GM21786 (cell line): ENCODE data around the gene TMEM60.

Experiments used
- ATAC-seq: cut with Tn5 transposase; IDR thresholded peaks from one replicate; pipeline ENCODE4 v1.9.1; 2021; ENCODE audit not compliant: unreplicated experiment

The TMEM60 gene

DNA sequence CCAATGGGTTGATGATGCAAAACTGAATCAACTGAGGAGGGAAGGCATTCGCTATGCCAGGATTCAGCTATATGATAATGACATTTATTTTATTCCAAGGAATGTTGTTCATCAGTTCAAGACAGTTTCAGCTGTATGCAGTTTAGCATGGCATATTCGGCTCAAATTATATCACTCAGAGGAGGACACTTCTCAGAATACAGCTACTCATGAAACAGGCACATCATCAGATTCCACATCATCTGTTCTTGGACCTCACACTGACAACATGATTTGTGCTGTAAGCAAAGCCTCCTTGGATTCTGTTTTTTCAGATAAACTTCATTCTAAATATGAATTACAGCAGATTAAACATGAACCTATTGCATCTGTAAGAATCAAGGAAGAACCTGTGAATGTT, 19.7 kb downstream of the TMEM60 start:
- no peak for ATAC-seq

DNA sequence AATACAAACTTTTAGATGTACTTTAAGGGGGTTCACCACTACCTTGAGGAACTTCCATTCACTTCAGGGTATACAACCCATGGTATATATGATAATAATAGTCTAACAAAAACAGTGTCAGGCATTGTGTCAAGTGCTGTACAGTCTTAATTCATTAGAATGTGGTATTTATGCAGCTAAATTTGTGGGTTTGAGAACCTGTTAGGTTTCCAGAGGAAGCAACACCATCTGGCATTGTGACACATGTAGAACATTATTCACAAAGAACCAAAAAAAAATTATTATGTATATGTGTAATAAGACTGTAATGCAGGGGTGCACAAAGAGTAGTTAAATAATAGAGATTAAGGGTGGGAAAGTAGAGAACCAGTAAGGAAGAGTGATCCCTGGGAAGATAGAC, 26.3 kb downstream of the TMEM60 start:
- ATAC-seq = no peak

DNA sequence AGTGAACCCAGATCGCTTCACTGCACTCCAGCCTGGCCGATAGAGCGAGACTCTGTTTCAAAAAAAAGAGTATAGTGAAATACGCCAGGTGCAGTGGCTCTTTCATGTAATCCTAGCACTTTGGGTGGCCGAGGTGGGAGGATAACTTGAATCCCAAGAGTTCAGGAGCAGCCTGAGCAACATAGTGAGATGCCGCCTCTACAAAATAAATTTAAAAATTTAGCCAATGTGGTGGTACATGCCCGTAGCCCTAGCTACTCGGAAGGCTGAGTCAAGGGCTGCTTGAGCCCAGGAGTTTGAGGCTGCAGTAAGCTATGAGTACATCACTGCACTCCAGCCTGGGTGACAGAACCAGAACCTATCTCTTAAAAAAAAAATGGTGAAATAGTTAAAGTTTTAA, 27.9 kb downstream of the TMEM60 start:
- ATAC-seq = no peak

DNA sequence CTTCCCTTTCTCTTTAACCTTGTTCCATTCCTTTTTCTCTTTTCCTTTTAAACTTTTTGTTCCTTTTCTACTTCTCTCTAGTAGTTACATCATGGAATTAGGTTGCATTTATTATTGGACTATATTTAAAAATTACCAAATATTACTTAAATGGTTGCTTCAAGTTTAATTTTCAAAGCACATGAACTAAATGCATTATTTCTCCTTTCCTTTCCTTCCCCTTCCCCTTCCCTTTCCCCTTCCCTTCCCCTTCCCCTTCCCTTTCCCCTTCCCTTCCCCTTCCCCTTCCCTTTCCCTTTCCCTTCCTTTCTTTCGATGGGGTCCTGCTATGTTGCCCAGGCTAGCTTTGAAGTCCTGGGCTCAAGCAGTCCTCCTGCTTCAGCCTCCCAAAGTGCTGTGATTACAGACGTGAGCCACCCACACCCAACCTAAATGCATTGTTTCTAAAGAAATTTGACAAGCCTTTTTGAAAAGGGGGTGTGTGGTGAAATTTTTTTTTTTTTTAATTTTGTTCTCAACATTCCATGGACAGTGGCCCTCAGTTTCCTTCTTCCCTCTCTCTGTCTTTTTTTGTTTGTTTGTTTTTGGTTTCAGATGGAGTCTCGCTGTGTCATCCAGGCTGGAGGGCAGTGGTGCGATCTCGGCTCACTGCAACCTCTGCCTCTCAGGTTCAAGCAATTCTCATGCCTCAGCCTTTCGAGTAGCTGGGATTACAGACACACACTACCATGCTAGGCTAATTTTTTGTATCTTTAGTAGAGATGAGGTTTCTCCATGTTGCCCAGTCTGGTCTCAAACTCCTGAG, 31.2 kb downstream of the TMEM60 start:
- ATAC-seq = no peak

DNA sequence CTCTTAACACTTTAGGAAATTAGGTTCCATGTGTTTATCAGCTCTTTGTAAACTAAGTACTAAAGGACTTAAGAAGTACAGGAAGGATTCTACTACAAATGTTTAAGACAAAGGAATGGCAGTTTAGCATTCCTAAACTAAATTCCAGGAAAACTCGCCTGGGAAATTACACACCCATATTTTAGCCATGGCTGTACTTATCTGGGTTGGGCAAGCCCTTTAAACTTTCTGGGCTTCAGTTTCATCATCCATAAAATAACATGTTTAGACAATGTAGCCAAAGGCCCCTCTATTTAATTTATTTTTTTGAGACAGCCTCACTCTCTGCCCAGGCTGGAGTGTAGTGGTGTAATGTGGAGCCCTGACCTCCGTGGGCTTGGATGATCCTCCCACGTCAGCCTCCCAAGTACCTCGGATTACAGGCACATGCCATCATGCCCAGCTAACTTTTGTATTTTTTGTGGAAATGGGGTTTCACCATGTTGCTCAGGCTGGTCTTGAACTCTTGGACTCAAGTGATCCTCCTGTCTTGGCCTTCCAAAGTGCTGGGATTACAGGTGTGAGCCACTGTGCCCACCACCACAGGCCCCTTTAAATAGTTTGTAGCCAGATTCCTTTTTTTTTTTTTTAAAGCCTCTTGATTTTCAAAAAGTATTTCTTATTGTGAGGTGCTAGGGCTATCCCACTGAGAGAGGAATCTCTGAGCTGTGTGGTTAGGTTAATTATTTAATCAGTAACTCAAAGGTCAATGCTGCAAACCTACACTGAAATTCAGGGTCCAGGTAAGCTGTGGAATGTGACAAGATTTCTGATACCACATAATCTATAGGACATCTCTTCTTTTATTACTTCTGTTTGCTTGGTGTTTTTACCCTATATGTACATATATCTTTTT, 32.1 kb downstream of the TMEM60 start:
- no peak for ATAC-seq

DNA sequence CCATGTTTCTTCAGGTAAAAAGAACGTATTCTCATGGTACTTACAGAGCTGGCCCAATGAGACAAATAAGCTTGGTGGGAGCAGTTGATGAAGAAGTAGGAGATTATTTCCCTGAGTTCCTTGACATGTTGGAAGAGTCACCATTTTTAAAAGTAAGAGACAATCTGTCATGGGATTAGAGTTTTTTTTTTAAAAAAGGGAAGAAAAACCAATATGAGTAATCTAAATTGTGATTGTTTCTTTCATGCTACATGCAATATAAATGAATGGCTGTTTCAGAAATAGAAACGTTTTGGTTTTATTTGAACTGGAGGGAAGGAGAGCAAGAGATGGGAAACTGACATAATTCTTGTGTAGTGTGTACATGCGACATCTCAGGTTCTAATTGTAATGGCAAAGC, 32.8 kb downstream of the TMEM60 start:
- ATAC-seq = no peak

DNA sequence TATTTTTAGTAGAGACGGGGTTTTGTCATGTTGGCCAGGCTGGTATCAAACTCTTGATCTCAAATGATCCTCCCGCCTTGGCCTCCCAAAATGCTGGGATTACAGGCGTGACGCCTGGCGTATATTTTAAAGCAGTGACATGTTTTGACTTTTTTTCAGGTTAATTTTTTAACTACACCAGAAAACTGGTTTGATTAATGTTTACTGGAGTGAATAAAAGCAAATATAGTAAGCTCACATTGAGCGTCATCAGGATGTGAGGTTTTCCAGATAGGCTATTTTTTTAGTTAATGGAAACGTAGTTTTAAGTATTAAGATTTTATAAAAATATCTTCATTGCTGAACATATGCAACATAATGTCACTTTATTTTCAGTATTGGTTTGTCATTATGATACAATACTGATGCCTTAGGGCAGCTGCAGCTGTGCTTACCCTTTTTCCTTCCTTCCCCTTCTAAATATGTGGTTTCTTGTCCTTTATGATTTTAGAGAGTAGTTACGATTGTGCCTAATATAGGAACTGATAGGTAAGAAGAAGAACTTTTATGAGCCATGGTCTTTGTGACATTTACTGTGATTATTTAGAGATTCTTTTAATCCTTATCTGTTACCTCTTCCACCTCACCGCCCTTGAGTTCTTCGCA, 37.3 kb downstream of the TMEM60 start:
- no peak for ATAC-seq

DNA sequence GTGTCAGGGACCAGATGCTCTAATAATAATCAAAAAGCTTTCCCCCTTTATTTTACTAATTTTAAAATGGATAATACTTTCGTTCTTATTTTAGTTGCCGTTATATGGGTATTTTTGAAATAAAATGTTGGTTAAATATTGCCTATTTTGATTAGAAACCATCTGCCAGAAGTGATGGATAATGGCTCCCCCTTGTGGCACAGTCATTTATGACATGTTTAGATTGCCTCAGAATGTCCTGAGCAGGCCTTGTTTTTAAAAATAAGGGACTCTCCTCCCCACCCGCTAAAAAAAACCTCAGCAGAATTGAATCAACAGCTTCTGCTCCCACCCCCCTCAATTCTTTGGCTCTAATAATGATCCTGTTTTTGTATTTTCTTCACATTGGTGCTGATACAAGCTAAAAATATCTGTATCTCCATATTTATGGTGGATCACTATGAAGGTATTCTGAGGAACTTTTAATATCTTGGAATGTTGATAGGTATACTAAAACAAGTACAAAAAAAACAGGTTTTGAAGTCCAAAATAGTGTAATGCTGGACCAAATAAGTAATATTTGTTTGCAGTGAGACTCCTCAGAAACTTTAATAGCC, 38.8 kb downstream of the TMEM60 start:
- ATAC-seq = peak; percentile 26

DNA sequence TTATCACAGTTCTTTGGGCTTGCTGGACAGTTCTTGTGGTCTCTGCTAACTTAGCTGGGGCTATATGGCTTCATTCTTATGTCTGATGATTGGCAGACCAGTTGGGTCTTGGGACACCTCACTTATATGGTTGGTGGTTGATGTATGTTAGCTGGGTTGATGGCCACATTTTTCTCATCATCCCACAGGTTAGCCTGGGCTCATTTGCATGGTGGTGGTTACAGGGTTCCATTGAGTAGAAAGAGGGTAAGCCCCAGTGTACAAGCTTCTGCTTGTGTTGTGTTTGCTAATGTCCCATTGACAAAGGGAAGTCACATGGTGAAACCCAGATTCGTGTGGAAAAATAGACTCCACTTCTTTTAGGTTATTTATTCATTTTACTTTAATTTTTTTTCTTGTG, 40.6 kb downstream of the TMEM60 start:
- ATAC-seq = peak; percentile 87

DNA sequence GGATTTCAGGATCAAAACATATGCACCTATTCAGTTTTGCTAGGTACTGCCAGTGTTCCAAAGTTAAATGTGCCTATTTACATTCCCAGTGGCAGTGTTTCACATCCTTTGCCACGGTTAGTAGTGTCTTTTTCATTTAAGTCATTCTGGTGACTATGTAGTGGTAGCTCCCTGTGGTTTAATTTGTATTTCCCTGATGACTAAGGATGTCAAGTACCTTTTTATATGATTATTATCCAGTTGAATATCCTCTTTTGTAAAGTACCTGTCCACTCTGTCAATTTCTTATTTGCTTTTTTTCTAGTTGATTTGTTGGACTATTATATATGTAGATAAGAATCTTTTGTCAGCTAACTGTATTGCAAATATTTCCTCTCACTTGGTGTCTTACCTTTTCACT, 45.1 kb downstream of the TMEM60 start:
- no peak for ATAC-seq

DNA sequence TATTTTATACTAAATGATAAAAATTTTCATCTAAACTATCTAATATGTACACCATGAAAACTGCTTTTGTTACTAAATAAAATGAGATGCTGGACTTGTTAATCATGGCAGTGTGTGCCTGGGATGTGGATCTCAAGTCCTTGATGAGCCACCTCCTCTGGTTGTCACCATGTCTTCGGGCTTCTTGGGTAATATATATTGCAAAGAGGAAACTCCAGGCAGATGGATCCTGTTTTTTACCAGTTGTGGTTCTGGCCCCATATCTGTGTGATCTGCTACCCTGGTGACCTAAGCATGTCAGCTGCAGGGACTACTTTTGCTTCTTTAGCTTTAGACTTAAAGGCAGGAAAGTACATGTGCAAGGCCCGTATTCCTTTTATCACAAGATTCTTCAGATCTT, 46.2 kb downstream of the TMEM60 start:
- no peak for ATAC-seq

DNA sequence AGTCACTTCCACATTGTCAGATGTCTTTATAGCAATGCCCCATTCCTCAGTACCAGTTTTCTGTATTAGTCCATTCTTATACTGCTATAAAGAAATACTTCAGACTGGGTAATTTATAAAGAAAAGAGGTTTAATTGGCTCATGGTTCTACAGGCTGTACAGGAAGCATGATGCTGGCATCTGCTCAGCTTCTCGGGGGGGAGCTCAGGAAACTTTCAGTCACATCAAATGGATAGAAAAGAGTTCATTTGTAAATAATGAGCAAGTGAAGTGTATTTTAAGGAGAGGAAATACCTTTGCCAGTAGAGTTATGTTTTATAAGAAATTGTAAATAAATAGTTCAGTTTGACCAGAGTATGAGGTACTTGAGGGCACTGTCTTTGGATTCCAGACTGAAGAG, 50.5 kb downstream of the TMEM60 start:
- ATAC-seq = no peak

DNA sequence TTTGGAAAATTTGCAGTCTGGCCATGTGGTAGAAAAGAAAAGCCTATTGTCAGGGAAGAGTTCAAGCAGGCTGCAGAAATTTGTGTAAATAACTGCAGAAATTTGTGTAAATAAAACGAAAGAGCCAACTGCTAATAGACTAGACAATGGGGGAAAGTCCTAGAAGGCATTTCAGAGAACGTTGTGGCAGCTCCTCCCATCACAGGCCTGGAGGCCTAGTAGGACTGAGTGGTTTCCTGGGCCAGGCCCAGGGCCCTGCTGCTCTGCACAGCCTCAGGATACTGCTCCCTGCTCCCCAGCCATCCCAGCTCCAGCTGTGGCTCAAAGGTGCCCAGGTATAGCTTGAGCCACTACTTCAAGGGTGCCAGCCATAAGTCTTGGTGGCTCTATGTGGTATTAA, 51.1 kb downstream of the TMEM60 start:
- no peak for ATAC-seq

DNA sequence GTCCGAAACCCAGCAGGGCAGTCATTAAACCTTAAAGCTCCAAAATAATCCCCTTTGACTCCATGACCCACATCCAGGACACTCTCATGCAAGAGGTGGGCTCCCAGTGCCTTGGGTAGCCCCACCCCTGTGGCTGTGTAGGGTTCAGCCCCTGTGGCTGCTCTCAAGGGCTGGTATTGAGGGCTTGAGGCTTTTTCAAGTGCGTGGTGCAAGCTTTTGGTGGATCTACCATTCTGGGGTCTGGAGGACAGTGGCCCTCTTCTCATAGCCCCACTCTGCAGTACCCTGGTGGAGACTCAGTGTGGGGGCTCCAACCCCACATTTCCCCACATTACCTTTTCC, 51.4 kb downstream of the TMEM60 start:
- no peak for ATAC-seq

DNA sequence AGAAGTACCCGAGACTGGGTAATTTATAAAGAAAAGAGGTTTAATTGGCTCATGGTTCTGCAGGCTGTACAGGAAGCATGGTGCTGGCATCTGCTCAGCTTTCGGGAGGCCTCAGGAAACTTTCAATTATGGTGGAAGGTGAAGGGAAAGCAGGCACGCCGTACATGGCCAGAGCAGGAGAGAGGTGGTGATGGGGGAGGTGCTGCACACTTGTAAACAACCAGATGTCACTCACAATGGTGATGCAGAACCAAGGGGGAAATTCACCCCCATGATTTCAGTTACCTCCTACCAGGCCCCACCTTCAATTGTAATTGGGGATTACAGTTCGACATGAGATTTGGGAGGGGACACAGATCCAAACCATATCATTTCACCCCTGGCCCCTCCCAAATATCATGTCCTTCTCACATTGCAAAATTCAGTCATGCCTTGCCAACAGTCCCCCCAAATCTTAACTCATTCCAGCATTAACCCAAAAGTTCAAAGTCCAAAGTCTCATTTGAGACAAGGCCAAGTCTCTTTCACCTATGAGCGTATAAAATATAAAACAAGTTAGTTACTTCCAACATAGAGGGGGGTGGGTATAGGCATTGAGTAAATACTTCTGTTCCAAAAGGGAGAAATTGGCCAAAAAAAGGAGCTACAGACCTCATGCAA, 51.9 kb downstream of the TMEM60 start:
- ATAC-seq = no peak

DNA sequence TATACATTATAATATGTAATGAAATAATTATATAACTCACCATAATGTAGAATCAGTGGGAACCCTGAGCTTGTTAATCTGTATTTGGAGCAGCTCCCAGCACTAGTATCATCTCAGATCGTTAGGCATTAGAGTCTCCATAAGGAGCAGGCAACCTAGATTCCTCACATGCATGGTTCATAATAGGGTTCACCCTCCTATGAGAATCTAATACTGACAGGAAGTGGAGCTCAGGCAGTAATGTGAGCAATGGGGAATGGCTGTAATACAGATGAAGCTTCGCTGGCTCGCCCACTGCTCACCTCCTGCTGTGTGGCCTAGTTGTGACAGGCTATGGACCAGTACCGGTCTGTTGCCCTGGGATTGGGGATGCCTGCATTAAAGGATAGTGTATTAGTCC, 52.5 kb downstream of the TMEM60 start:
- ATAC-seq = no peak
